ENCODE measurements around the gene RPS6KB2. TPM values are rescaled to one million over a fixed set of nuclear protein-coding genes. Genes with fewer than 3 reads are reported as not detected.

RPS6KB2 gene
- total RNA-seq, 1 experiment from 2014 or later: 54.1 TPM

DNA sequence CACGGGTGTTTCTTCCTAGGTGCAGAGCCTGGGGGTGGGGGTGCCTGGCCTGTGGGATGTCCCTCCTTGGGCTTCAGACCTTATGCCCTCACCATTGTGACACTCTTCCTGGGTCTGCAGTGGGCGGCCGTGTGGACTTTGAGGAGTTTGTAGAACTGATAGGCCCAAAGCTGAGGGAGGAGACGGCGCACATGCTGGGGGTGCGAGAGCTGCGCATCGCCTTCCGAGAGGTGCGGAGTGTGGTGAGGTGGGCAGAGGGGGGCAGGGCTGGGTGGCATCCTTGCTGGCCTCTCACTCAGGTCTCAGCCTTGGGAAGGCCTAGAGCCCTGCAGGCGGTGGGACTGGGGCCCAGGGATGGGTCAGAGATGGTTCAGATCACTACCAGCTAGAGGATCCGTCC is 29.2 kb downstream of the RPS6KB2 start:
- no peaks in the 10 kb centered on the region for H3K36me3 ChIP-seq (ENCODE audit: control insufficient read depth in 1 of 2, insufficient read depth in 2 of 2, low read length in 2 of 2)
- POLR2A ChIA-PET: no interaction called here
- no peaks in the 10 kb centered on the region for H3K79me2 ChIP-seq (ENCODE audit: insufficient read depth, low read length)
- no TSS peak for BruUV-seq (replicated peaks)
- no peaks in the 10 kb centered on the region for H3K4me1 ChIP-seq (ENCODE audit: control insufficient read depth in 1 of 2, insufficient read depth in 2 of 2, low read length in 2 of 2)
- no peak overlapping the region for H3K9ac ChIP-seq (ENCODE audit: low read length)
- no peaks in the 10 kb centered on the region for H3K27me3 ChIP-seq (ENCODE audit: insufficient read depth, low read length)
- no peak overlapping the region for H2AFZ ChIP-seq (ENCODE audit: low read depth, low read length, poor library complexity, severe bottlenecking)
- RAD21 ChIA-PET (ENCODE audit: low non-redundant PET in 1 of 2, low total read pairs in 2 of 2, uncharacterized antibody in 2 of 2, unreplicated experiment in 2 of 2): no interaction called here
- H3K9me2 ChIP-seq (ENCODE audit: insufficient read depth): no peaks in the 10 kb centered on the region
- no peaks in the 10 kb centered on the region for H3K9me3 ChIP-seq (ENCODE audit: control insufficient read depth in 1 of 2, insufficient read depth in 1 of 2, low read depth in 1 of 2, low read length in 2 of 2)
- DNase-seq (ENCODE audit: low read depth, low spot score) (no peak), ATAC-seq (no peak)
- no peaks in the 10 kb centered on the region for H4K20me1 ChIP-seq (ENCODE audit: insufficient read depth)
- no peak overlapping the region for H3K27ac ChIP-seq (ENCODE audit: low read depth, low read length)
- no peak overlapping the region for H3K4me3 ChIP-seq (replicated peaks in 1 of 2; ENCODE audit: low read depth in 1 of 2, low read length in 2 of 2)
- intact Hi-C loops (cut with micrococcal nuclease): no loop called here
- no peak overlapping the region for H3K4me2 ChIP-seq (ENCODE audit: low read length)
- TF ChIP-seq CBX3 (IDR thresholded peaks at IDR 0.05; ENCODE audit: low read depth) (no peak), EGR1 (IDR thresholded peaks at IDR 0.05; ENCODE audit: low read depth) (no peak), EZH2 (IDR thresholded peaks at IDR 0.05) (no peak), JUND (IDR thresholded peaks at IDR 0.05) (no peak), CEBPB (IDR thresholded peaks at IDR 0.05; ENCODE audit: low read depth) (no peak), ZFX (IDR thresholded peaks at IDR 0.05) (no peak), EZH2phosphoT487 (IDR thresholded peaks at IDR 0.05; ENCODE audit: borderline replicate concordance) (no peak), RAD21 (IDR thresholded peaks at IDR 0.05; ENCODE audit: low read depth) (no peak), POLR2AphosphoS5 (IDR thresholded peaks at IDR 0.05; ENCODE audit: low read depth, low read length) (no peak), SP1 (IDR thresholded peaks at IDR 0.05; ENCODE audit: low read depth) (no peak), TCF7L2 (IDR thresholded peaks at IDR 0.05; ENCODE audit: borderline replicate concordance, extremely low read depth, insufficient read depth, insufficient read length) (no peak), POLR2A (IDR thresholded peaks at IDR 0.05; ENCODE audit: borderline replicate concordance, extremely low read depth, insufficient read depth, insufficient read length) (no peak), ELF1 (IDR thresholded peaks at IDR 0.05; ENCODE audit: borderline replicate concordance, low read depth) (no peak)
- TF ChIP-seq, protein P1, sequence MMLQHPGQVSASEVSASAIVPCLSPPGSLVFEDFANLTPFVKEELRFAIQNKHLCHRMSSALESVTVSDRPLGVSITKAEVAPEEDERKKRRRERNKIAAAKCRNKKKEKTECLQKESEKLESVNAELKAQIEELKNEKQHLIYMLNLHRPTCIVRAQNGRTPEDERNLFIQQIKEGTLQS (IDR thresholded peaks at IDR 0.05): no peak
- TF ChIP-seq, protein P2, sequence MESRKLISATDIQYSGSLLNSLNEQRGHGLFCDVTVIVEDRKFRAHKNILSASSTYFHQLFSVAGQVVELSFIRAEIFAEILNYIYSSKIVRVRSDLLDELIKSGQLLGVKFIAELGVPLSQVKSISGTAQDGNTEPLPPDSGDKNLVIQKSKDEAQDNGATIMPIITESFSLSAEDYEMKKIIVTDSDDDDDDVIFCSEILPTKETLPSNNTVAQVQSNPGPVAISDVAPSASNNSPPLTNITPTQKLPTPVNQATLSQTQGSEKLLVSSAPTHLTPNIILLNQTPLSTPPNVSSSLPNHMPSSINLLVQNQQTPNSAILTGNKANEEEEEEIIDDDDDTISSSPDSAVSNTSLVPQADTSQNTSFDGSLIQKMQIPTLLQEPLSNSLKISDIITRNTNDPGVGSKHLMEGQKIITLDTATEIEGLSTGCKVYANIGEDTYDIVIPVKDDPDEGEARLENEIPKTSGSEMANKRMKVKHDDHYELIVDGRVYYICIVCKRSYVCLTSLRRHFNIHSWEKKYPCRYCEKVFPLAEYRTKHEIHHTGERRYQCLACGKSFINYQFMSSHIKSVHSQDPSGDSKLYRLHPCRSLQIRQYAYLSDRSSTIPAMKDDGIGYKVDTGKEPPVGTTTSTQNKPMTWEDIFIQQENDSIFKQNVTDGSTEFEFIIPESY (IDR thresholded peaks at IDR 0.05; ENCODE audit: extremely low read depth, insufficient replicate concordance, low read length): no peak
- TF ChIP-seq, protein P3, sequence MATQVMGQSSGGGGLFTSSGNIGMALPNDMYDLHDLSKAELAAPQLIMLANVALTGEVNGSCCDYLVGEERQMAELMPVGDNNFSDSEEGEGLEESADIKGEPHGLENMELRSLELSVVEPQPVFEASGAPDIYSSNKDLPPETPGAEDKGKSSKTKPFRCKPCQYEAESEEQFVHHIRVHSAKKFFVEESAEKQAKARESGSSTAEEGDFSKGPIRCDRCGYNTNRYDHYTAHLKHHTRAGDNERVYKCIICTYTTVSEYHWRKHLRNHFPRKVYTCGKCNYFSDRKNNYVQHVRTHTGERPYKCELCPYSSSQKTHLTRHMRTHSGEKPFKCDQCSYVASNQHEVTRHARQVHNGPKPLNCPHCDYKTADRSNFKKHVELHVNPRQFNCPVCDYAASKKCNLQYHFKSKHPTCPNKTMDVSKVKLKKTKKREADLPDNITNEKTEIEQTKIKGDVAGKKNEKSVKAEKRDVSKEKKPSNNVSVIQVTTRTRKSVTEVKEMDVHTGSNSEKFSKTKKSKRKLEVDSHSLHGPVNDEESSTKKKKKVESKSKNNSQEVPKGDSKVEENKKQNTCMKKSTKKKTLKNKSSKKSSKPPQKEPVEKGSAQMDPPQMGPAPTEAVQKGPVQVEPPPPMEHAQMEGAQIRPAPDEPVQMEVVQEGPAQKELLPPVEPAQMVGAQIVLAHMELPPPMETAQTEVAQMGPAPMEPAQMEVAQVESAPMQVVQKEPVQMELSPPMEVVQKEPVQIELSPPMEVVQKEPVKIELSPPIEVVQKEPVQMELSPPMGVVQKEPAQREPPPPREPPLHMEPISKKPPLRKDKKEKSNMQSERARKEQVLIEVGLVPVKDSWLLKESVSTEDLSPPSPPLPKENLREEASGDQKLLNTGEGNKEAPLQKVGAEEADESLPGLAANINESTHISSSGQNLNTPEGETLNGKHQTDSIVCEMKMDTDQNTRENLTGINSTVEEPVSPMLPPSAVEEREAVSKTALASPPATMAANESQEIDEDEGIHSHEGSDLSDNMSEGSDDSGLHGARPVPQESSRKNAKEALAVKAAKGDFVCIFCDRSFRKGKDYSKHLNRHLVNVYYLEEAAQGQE (IDR thresholded peaks at IDR 0.05; ENCODE audit: low read depth): no peak
- CTCF ChIA-PET: no interaction called here
